Erythroblast (primary cell): Measurements from ENCODE around the gene POM121C.
"Not testable (repeated sequence)": the region's sequence is repeated elsewhere in the genome, so short reads cannot be mapped to it uniquely, and the experiment has no call there.

Source experiments
- GATA1 ChIP-seq: IDR thresholded peaks from 2 replicates; pipeline ENCODE4 v1.6.1; 2011; ENCODE audit warnings: low read depth, mild to moderate bottlenecking, control low read depth, low read length, moderate library complexity
- POLR2A ChIP-seq: IDR thresholded peaks from 2 replicates; pipeline ENCODE4 v1.6.1; 2011; ENCODE audit warnings: mild to moderate bottlenecking, low read length

- not testable (repeated sequence) for TF ChIP-seq POLR2A, GATA1
Measured at GRCh38 chr7:75421798-75422710, 64.0 kb downstream of the POM121C start.
